HTR-8/SVneo (cell line): ENCODE data around the gene PRSS48.
"Not testable (repeated sequence)": the region's sequence is repeated elsewhere in the genome, so short reads cannot be mapped to it uniquely, and the experiment has no call there.

Source experiments
- DNase-seq: peaks from one replicate; pipeline ENCODE4 v3.0.0; 2011; ENCODE audit warnings: low spot score, mixed read lengths; ENCODE audit not compliant: insufficient read length
- FAIRE-seq: peaks from 2 replicates; lab custom pipeline; 2011; peaks lifted over from hg19 to GRCh38; lab: Jason Lieb, UNC

PRSS48 gene

DNA sequence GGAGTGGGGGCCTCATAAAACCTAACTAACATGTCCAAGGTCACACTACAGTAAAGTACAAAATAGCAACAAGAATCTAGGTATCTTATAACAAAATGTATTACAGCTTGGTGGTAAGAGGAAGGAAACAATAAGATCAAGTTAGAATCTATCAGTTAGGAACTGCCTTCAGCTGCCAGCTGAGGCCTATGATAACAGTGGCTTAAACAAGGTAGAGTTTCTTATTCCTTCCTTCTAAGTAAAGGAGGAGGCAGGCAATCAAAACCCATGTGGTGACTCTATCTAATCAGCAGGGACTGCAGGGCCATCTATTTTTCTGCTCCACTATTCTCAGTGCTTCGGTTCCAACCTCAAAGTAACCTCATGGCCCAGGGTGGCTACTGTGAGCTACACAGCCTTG, 37.5 kb downstream of the PRSS48 start:
- no peak for DNase-seq
- FAIRE-seq = no peak

DNA sequence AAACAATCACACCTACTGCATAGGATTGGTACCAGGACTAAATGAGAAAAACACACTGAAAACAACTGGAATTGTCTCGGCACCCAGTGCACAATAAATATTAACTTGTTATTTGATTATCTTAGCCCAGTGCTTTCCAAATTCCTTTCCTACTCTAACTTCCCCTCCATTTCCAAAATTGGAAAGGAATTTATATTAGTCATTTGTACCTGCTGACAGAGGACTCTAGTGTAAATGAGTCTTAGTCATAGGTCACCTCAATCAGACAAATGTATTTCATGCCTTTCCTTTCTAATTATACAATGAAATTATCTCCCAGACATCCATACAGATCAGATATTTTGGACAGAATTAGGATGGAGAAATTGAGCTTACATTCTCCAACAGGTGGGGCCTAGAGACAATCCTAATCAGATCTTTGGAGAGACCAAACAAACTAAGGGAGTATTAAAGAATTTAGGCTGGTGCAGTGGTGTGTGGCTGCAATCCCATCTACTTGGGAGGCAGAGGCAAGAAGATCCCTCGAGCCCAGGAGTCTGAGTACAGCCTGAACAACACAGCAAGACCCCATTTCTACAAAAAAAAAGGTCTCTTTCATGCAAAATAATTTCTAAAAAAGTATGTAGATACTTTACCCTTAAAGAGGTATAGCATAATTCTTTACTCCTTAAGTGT, 38.4 kb downstream of the PRSS48 start:
- no peak for FAIRE-seq
- no peak for DNase-seq

DNA sequence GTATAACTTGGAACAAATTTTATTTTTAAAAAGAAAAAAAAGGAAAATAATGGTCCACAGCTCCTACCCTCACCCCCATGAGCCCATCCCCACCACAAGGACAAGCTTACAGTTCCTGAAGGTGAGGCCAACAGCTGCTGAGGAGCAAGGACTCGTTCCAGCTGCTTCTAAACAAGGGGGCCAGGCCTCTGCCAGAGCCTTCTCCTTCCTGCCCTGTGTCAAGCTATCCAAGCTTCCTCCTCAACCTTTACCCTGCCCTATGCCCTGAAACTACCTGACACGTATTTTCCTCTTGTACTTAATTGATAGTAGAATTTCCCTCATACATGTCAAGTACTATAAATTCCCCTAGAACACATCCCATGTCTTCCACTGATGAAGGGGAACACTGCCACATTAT, 39.7 kb downstream of the PRSS48 start:
- FAIRE-seq (no peak), DNase-seq (no peak)

DNA sequence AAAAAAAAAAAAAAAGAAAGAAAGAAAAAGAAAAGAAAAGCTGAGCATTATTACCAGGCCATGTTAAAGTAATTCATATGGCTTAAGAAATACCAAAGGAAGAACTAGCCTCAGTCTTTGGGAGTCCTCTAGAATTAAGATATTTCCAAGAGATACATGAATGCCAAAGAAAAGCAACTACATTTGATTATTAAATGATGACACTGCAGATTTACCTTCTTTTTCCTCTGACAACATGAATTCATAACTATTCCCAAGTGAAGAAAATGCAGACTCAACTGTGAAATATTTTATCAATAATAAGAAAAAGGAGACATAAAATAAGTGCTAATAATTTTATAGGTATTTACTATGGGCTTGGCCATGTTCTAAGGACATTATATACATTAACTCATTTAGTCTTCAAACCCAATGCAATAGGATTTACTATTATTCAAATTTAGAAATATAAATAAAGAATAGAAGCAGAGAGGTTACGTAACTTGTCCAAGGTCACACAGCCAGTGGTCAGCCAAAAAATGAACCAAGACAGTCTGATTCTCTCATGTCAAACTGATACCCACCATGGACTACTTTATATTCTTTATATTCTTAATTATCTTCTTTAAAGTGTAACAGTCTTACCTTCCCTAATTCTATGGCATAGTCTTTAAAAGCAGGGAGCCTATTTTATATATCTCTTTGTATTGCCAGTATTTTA, 41.5 kb downstream of the PRSS48 start:
- FAIRE-seq = no peak
- DNase-seq = no peak

DNA sequence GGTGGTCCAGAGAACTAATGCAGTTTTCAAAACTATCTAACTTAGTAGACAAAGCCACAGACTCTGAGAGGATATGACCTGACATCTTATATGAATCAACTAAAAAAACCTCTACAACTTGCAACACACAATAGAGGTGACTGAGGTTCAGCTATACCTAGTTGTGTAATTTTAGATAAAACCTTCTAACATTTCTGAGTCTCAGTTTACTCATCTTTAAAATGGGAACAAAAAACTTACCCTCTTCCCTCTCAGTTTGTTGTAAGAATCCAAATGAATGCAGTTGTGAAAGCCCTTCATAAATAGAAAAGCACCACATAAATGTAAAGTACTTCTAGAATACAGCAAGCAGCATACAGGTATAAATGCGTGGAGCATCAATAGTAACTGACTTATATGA, 42.5 kb downstream of the PRSS48 start:
- no peak for FAIRE-seq
- no peak for DNase-seq

DNA sequence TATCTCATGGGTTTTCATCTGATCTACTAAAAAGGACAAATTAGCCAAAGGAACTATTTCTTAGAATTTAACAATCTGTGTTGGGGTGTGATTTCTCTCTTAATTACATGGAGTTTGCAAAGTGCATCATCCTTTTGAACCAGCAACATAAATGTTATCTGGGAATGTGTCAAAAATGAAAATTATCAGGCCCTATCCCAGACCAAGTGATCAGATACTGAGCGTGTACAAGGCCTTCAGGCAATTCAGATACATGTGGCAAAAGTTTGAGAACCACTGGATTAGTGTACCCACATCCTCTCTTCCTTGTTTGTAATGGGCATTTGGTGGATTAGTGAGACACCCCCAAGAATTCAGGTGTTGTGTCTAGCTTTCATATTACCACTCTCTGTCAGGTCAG, 44.6 kb downstream of the PRSS48 start:
- no peak for FAIRE-seq
- DNase-seq = no peak

DNA sequence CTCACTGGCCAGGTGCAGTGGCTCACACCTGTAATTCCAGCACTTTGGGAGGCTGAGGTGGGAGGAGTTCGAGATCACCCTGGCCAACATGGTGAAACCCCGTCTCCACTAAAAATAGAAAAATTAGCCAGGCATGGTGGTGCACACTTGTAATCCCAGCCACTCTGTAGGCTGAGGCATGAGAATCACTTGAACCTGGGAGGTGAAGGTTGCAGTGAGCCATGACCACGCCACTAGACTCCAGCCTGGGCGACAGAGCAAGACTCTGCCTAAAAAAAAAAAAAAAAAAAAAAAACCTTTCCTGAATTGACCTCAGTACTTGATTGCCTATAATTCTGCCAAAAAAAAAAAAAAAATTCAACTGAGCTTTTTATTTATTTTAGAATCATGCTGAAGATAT, 45.2 kb downstream of the PRSS48 start:
- not testable (repeated sequence) for FAIRE-seq, DNase-seq

DNA sequence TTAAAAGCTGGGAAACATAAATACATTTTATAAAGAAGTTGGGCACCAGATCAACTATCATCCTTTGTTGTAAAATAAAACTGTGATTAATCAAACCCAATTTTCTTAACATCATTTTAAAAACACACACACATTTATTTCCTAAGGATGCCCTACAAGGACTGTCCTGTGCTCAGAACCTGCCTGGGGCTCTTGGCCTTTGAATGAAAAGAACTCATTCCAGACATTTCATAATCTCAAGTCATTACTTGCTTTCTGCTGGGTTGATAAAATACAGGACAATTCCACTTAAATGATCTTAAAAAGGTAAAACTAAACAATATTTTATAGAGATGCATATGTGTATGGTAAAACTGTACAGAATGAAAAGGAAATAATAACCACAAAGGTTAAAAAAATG, 45.6 kb downstream of the PRSS48 start:
- no peak for FAIRE-seq
- no peak for DNase-seq

DNA sequence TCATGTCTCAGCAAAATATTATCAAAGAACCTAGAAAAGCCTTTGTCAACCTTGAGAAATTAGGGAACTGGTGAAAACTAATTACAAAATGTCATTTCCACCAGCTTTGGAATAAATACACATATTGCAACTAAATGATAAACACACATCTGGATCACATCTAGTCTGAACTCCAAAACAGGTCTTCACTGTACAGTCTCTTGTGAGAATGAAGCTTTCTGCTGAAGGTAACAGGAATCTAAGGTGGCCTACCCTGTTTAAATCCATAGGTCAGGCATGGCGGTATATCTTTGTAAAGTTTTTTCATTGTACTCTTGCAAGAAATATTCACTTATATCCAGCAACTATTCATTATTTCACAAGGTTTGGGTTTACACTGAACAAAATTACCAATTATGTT, 46.7 kb downstream of the PRSS48 start:
- DNase-seq (no peak), FAIRE-seq (no peak)

DNA sequence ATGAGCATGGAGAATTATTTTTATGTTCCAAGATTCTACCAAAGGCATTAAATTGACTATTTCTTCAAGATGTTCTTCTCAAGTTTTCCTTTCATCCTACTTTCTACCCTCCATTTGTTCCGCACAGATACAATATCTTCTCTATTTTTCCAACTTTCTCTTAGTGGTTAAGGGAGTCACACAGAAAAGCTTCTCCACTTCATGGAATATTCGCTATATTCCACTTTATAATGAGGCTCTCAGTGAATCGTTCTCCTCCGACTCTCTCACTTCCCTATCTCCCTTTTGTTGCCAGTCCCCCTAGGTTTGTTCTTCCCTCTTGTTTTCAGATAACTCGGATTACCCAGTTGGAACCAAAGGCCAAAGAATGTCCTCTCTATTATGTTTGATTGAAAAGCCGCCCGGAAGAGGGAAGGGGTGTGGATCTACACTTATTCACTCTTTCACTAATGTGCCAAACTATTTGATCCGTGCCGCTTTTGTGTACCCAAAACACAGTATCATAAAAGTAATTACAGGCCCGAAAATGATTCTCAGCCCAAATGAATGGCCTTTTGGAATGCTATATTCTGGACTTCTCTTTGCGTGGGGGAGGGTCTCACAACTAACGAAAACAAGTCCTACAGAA, 47.3 kb downstream of the PRSS48 start:
- FAIRE-seq (no peak), DNase-seq (no peak)

DNA sequence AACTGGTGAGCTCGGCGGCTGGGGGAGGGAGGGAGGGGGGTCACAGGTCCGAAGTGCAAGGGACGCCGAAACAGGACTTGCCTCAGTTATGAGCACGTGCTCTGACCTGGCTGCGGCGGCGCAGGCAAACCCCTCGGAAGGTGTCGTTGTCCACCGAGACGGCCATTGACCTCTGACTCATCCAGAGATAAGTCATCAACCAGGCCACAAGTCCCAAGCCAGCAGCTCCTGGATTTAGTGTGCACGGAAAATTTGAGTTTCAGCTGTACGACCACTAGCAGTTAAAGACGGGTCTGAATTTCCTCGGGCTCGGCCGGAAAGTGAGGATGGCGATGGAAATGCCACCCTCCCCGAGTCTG, 47.8 kb downstream of the PRSS48 start:
- DNase-seq = peak; percentile 73
- FAIRE-seq = no peak

DNA sequence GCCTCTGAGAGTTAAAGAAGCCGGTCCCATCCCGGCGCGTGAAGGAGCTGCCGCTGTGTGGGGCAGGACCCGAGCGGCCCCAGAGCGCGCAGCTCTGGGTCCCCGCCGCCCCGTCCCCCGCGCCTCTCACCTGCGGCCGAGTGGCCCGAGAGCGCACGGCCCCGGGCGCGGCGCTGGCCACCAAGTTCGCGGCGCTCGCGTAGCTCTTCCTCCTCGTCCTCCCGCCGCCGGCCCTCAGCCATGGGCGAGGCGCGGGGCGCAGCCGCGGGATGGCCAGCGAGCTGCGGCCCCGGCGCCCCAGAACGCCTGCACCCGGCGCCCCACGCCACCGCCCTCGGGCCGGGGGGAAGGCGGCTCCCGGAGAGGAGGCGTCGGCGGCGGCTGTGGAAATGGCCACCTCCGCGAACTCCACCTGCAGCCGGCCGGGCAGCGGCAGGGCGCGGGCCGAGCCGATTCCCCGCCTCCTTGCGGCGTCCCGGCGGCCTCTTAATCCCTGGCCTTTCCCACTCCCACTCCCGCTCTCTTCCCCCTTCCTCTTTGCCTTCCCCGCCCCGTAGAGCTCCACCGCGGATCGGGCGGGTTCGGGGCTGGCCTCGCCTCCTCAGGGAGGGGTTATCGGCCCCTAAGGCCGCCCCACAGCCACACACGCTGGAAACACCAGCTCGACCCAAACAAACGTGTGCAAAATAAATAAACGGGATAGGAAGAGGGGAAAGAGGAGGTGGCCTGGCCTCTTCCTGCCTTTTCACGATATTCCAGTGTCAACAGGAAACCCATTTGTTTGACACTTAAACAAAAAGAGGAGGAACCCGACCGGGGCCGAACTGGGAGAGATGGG, 48.4 kb downstream of the PRSS48 start, which contains the start of gene SH3D19:
SH3D19 (minus strand) TSS at position 495 of the 838 bp plus-strand sequence; CDS start at position 242, 253 bp downstream.
- peak; percentile 23 for FAIRE-seq
- peak; percentile 63 for DNase-seq

DNA sequence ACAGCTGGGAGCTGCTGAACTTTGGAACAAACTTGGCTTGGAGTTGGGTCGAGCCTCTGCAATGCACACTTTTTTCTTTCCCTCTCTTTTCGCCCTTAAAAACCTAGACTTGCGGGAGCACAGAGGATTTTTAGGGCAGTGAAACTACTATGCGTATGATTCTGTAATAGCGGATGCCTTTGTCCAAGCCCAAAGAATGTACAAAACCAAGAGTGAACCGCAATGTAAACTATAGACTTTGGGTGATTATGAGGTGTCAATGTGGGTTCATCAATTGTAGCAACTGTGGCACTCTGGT, 48.9 kb downstream of the PRSS48 start:
- DNase-seq = no peak
- FAIRE-seq = no peak

DNA sequence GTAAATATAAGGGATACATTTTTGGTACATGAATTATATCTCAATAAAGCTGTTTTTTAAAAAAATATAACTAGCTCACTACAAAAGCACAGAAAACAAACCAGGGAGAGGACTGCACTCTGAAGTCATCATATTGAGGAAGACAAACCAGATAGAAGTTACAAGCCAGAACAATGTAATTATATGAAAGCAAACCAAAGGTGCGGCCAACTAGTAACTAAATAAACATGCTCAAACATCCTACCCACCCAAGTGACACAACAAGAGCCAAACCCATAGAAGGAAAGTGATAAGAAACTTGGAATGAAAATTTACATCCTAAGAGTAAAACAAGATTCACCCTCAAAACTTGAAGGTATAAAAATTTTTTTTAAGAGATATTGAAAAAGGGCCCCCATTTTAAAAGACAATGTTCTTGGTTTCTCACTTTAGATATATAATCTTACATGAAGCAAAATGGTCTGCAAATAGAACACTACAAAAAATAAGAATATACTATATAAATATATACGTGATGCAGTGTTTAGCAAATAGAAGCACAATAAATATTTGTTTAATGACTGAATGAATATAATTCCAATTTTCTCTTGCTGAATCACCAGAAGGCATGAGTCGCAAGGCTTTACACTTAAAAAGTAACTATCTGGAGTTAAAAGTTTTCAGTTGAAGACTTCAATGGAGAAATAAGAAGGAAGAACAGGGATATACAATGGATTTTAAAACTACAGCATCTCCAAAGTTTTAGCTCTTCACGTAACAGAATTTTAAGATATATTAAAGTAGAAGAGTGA, 52.5 kb downstream of the PRSS48 start:
- DNase-seq (no peak), FAIRE-seq (no peak)

DNA sequence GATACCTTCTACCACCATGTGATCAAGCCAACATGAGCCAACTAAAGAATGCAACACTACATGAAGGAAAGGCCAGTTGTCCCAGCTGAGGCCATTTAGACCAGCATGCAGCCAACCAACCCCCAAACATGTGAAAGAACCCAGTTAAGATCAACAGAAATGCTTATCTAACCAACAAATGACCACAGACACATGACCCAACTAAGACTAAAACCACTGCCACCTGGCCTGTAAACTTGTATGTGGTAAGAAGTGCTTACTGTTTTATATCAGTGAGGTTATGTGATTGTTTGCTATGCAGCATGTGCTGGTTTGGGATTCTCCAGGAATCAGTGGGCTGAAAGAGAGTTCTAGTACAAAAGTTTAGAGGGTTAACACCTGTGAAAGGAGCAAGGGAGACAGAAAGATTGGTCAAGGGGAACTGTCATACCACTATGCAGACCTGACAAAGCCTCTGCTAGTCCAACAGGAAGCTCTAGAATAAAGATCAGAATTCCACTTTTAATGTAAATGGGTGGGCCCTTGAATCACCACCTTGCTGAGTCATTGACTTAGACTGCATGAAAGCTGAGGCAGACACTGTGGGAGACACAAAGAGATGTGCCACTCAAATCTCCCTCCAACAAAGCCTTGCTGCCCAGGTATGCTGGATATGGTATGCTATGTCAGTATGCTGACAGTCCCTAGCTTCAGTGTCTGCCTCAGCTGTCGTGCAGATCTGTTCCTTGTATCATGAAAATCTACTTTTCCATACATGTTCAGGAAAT, 54.5 kb downstream of the PRSS48 start:
- FAIRE-seq (peak; percentile 51), DNase-seq (peak; percentile 18)

DNA sequence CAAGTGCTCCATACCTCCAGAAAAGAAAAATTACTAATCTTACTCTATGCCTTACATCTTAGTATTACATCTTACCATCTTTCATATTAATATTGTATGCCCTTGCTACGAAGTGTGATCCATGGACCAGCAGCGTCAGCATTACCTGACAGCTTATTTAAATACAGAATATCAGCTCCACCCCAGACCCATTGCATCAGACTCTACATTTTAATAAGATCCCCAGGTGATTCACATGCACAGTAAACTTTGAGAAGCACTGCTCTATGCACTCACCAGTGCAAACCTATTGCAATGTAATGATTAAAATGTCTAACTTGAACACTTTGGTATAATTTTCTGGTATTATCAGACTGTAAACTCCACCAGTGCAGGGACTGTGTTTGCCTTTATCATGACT, 62.5 kb downstream of the PRSS48 start:
- no peak for FAIRE-seq
- DNase-seq = no peak

DNA sequence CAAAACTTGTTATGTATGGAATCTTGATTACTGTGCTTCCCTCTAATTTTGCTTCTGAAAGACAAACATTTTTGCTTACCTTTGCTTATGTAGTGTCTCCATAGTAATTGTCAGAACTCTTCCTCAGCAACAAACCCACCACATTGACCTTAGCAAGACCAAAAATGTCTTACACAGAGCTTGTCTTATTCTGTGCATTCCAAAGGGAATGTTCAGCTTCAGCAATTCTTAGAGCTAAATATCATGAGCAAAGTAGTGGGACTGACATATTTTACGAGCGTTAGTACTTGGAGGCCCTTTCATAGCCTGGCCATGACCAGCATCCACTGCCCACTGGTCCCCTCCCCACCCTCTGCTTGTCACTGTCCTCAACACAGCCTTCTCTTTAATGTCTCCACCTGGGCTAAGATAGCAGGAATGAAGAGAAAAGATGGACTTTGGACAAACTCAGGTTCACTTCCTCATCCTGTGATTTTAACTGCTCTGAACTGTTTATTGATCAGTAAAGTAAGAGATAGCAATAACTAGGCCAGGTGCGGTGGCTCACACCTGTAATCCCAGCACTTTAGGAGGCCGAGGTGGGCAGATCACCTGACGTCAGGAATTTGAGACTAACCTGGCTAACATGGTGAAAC, 63.9 kb downstream of the PRSS48 start:
- no peak for DNase-seq
- peak; percentile 4 for FAIRE-seq
